MM.1S (cell line): ENCODE results near the gene INPP5D.
A peak's percentile ranks its signal among the peaks of the same experiment; 100 is the strongest.

Experiments
- DNase-seq: peaks from one replicate; pipeline ENCODE4 v3.0.0-alpha.2; 2015
- H2AFZ ChIP-seq: fragments of 300-600 bp; sonication (generic); 2 replicates; pipeline ENCODE4 v1.6.0; 2016; ENCODE audit warnings: antibody characterized with exemption, low read length
- H3F3A ChIP-seq: fragments of 300-600 bp; sonication (generic); 2 replicates; pipeline ENCODE4 v1.6.1; 2016; ENCODE audit warnings: mild to moderate bottlenecking, antibody characterized with exemption, low read length, moderate library complexity, mixed read lengths; ENCODE audit not compliant: insufficient read depth
- H3K27ac ChIP-seq: fragments of 300-600 bp; sonication (generic); 2 replicates; pipeline ENCODE4 v1.5.1; 2016; ENCODE audit warnings: mild to moderate bottlenecking, low read length
- H3K27me3 ChIP-seq: fragments of 300-600 bp; sonication (generic); replicated peaks from 2 replicates; pipeline ENCODE4 v1.6.0; 2016; ENCODE audit warnings: low read length; ENCODE audit not compliant: insufficient read depth
- H3K36me3 ChIP-seq: fragments of 300-600 bp; sonication (generic); replicated peaks from 2 replicates; pipeline ENCODE4 v1.6.1; 2016; ENCODE audit warnings: mild to moderate bottlenecking, low read length, mixed read lengths; ENCODE audit not compliant: insufficient read depth
- H3K4me1 ChIP-seq: fragments of 300-600 bp; sonication (generic); 2 replicates; pipeline ENCODE4 v1.6.1; 2016; ENCODE audit warnings: low read length, mixed read lengths
- H3K4me2 ChIP-seq: fragments of 300-600 bp; sonication (generic); 2 replicates; pipeline ENCODE4 v1.6.0; 2016; ENCODE audit warnings: low read depth, low read length
- H3K4me3 ChIP-seq: fragments of 300-600 bp; sonication (generic); 2 replicates; pipeline ENCODE4 v1.5.1; 2016; ENCODE audit warnings: low read length, mixed read lengths
- H3K79me2 ChIP-seq: fragments of 300-600 bp; sonication (generic); 2 replicates; pipeline ENCODE4 v1.6.1; 2016; ENCODE audit warnings: mixed run types, low read length, mixed read lengths
- H3K9ac ChIP-seq: fragments of 300-600 bp; sonication (generic); 2 replicates; pipeline ENCODE4 v1.6.1; 2016; ENCODE audit warnings: low read length, mixed read lengths
- H3K9me2 ChIP-seq: fragments of 300-600 bp; sonication (generic); replicated peaks from 2 replicates; pipeline ENCODE4 v1.6.1; 2016; ENCODE audit warnings: mild to moderate bottlenecking, low read length, mixed read lengths; ENCODE audit not compliant: insufficient read depth
- H3K9me3 ChIP-seq: fragments of 300-600 bp; sonication (generic); replicated peaks from 2 replicates; pipeline ENCODE4 v1.6.1; 2016; ENCODE audit warnings: mild to moderate bottlenecking, low read length, mixed read lengths; ENCODE audit not compliant: insufficient read depth
- H4K20me1 ChIP-seq: fragments of 300-600 bp; sonication (generic); 2 replicates; pipeline ENCODE4 v1.6.1; 2016; ENCODE audit warnings: mild to moderate bottlenecking, low read length, moderate library complexity, mixed read lengths; ENCODE audit not compliant: insufficient read depth
- EZH2 ChIP-seq: fragments of 300-600 bp; sonication (generic); optimal IDR thresholded peaks from 2 replicates; pipeline ENCODE3; 2017; ENCODE audit warnings: low read depth, mild to moderate bottlenecking, antibody characterized with exemption, low read length, mixed read lengths
- EZH2phosphoT487 ChIP-seq: fragments of 300-600 bp; sonication (generic); IDR thresholded peaks from 2 replicates; pipeline ENCODE4 v1.6.1; 2018; ENCODE audit warnings: antibody characterized with exemption, low read length
- TF ChIP-seq, protein P1 (sequence below): fragments of 300-600 bp; sonication (generic); IDR thresholded peaks from 2 replicates; pipeline ENCODE4 v1.5.1; 2016; ENCODE audit warnings: antibody characterized with exemption, low read length, mixed read lengths

Gene INPP5D

DNA sequence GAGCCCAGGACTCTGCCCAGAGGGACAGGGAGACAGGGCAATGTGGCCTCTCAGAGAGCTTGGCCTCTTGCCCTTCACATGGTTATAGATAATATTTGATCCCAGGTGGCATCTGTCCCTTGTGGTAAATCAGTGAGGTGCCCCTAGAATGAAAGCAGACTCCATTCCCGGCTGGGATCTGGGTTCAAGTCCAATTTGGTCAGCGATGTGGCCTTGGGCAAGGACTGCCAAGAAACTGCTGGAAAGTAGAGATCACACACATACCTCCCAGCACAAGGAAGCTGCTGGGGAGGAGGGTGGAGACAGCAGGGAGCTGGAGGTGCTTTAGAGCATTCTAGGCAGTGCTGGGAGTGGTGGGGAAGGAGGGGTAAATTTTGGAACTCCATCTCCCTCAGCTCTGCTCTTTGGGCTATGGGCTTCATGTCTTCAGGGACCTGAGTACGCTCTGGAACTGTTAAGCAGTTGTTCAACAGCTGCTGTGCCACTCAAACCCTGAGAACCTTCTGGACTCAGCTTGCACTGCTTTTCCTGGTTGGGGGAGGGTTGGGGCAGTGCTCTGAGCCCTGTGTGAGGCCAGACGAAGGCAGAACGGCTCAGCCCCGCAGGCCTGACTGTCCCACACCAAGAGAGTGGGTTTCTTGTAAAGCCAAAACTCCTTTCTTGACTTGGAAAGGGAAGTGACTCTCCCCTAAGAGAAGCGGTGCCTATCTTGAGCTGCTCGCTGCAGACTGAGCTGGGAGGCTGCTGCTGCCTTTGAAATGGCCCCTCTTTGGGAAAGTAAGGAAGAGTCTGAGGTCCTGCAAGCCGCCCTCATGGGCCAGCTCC lies 23.0 kb downstream of the INPP5D start:
- no peaks in the 10 kb centered on the region for H3K27me3 ChIP-seq
- H3K9me3 ChIP-seq, result no peaks in the 10 kb centered on the region
- H3F3A ChIP-seq, result peaks cover 29% of the 10 kb centered on the region
- H3K4me1 ChIP-seq, result peaks cover 40% of the 10 kb centered on the region
- peak overlapping the region; percentile 28; the same call in 1 of the 2 replicates for H3K9ac ChIP-seq
- H3K36me3 ChIP-seq, result no peaks in the 10 kb centered on the region
- no peaks in the 10 kb centered on the region for H3K9me2 ChIP-seq
- no peak overlapping the region for H2AFZ ChIP-seq
- TF ChIP-seq, protein P1, sequence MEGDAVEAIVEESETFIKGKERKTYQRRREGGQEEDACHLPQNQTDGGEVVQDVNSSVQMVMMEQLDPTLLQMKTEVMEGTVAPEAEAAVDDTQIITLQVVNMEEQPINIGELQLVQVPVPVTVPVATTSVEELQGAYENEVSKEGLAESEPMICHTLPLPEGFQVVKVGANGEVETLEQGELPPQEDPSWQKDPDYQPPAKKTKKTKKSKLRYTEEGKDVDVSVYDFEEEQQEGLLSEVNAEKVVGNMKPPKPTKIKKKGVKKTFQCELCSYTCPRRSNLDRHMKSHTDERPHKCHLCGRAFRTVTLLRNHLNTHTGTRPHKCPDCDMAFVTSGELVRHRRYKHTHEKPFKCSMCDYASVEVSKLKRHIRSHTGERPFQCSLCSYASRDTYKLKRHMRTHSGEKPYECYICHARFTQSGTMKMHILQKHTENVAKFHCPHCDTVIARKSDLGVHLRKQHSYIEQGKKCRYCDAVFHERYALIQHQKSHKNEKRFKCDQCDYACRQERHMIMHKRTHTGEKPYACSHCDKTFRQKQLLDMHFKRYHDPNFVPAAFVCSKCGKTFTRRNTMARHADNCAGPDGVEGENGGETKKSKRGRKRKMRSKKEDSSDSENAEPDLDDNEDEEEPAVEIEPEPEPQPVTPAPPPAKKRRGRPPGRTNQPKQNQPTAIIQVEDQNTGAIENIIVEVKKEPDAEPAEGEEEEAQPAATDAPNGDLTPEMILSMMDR, result no peak
- TF ChIP-seq EZH2, result no peak
- no peak for TF ChIP-seq EZH2phosphoT487
- H4K20me1 ChIP-seq, result no peaks in the 10 kb centered on the region
- peaks cover 51% of the 10 kb centered on the region for H3K79me2 ChIP-seq
- H3K4me3 ChIP-seq, result no peak overlapping the region
- no peak for DNase-seq
- peak overlapping the region; percentile 47 for H3K4me2 ChIP-seq
- peak overlapping the region; percentile 80 for H3K27ac ChIP-seq

DNA sequence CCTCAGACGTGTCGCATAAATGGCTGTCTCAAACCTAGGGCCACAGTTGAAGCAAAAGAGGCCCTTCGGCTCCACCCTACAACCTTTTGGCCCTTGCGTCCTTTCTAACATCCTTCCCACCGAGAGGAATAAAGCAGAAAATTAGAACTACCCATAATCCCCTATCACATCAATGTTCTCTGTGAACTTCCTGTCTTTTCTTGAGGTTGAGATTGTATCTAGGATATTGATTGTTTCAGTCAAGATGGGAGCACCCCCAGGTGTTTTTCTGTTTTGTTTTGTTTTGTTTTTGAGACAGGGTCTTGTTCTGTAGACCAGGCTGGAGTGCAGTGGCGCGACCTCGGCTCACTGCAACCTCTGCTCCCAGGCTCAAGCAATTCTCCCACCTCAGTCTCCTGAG lies 23.6 kb downstream of the INPP5D start:
- H3K4me3 ChIP-seq, result no peak overlapping the region
- DNase-seq, result no peak
- H3K27ac ChIP-seq, result peak overlapping the region; percentile 80; the same call in 1 of the 2 replicates
- no peaks in the 10 kb centered on the region for H3K9me3 ChIP-seq
- no peaks in the 10 kb centered on the region for H3K27me3 ChIP-seq
- TF ChIP-seq, protein P1, result no peak
- TF ChIP-seq EZH2phosphoT487 (no peak), EZH2 (no peak)
- H4K20me1 ChIP-seq, result no peaks in the 10 kb centered on the region
- H3K9me2 ChIP-seq, result no peaks in the 10 kb centered on the region
- peak overlapping the region; percentile 21; the same call in 1 of the 2 replicates for H3K4me2 ChIP-seq
- H3F3A ChIP-seq, result peaks cover 29% of the 10 kb centered on the region
- peaks cover 54% of the 10 kb centered on the region for H3K79me2 ChIP-seq
- H3K4me1 ChIP-seq, result peaks cover 40% of the 10 kb centered on the region
- H2AFZ ChIP-seq, result no peak overlapping the region
- no peaks in the 10 kb centered on the region for H3K36me3 ChIP-seq
- no peak overlapping the region for H3K9ac ChIP-seq

DNA sequence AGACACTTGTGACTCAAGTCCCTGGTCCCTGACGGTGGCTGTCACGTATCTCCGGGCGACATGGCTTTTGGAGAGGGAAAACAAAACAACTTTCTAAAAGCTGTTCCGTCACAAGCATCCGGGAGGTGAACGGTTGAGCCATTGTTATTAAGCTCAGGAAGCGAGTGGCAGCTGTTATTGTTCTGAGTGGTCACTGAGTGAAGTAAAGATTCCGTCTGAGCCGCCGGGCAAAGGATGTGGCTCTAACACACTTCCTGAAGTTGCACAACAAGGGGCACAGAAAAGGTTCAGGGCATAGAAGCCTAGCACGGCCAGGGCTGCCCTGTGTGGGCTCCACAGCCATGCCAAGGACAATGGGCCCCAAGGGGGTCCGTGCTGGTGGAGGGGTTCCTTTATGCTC lies 24.3 kb downstream of the INPP5D start:
- Histone ChIP-seq H3K4me3 (no peak overlapping the region), H3K79me2 (peaks cover 62% of the 10 kb centered on the region)
- DNase-seq, result peak; percentile 51

More for the DNA sequence above, 24.3 kb downstream of the INPP5D start:
- no peaks in the 10 kb centered on the region for H4K20me1 ChIP-seq
- H3K4me1 ChIP-seq, result peaks cover 33% of the 10 kb centered on the region
- H3K9me2 ChIP-seq, result no peaks in the 10 kb centered on the region
- H3K9me3 ChIP-seq, result no peaks in the 10 kb centered on the region
- H3K9ac ChIP-seq, result no peak overlapping the region
- H3F3A ChIP-seq, result peaks cover 23% of the 10 kb centered on the region
- 0 out of 2 replicates have a peak overlapping the region, but pooled peaks have one; percentile 21 for H3K4me2 ChIP-seq
- H3K36me3 ChIP-seq, result no peaks in the 10 kb centered on the region
- H3K27ac ChIP-seq, result peak overlapping the region; percentile 53; the same call in 1 of the 2 replicates
- H3K27me3 ChIP-seq, result no peaks in the 10 kb centered on the region
- H2AFZ ChIP-seq, result no peak overlapping the region
- TF ChIP-seq, protein P1, result no peak
- TF ChIP-seq EZH2phosphoT487 (no peak), EZH2 (no peak)
